ENCODE measurements around the gene CACNB2. TPM values are rescaled to one million over a fixed set of nuclear protein-coding genes. Genes with fewer than 3 reads are reported as not detected.

Gene CACNB2
- polyA plus RNA-seq, 1 experiment: 0.12 TPM

DNA sequence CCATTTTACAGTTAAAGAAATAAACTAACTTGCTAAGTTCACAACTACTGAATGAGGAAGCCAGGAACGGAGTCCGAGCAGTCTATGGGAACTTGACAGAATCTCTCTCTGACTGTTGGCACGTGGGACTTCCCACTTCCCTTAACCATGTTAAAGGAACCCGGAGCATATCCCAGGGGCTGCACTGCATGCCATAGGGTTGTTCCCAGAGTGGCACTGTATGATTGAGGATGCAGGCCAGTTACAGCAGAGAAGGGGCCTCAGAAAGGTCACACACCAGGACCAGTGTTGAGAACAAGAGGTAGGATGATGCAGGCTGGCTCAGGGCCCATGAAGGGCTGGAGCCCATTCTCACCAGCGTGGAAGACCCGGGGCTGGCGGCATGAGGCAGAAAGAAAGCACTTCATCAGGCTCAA, 309.4 kb downstream of the CACNB2 start:
- CTCF ChIA-PET: no interaction called here
- TF ChIP-seq, protein P1, sequence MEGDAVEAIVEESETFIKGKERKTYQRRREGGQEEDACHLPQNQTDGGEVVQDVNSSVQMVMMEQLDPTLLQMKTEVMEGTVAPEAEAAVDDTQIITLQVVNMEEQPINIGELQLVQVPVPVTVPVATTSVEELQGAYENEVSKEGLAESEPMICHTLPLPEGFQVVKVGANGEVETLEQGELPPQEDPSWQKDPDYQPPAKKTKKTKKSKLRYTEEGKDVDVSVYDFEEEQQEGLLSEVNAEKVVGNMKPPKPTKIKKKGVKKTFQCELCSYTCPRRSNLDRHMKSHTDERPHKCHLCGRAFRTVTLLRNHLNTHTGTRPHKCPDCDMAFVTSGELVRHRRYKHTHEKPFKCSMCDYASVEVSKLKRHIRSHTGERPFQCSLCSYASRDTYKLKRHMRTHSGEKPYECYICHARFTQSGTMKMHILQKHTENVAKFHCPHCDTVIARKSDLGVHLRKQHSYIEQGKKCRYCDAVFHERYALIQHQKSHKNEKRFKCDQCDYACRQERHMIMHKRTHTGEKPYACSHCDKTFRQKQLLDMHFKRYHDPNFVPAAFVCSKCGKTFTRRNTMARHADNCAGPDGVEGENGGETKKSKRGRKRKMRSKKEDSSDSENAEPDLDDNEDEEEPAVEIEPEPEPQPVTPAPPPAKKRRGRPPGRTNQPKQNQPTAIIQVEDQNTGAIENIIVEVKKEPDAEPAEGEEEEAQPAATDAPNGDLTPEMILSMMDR (IDR thresholded peaks at IDR 0.05; ENCODE audit: insufficient read depth, low read depth, low read length): no peak
- no peaks in the 10 kb centered on the region for H3K36me3 ChIP-seq (ENCODE audit: control insufficient read depth, insufficient read depth, low read length)

DNA sequence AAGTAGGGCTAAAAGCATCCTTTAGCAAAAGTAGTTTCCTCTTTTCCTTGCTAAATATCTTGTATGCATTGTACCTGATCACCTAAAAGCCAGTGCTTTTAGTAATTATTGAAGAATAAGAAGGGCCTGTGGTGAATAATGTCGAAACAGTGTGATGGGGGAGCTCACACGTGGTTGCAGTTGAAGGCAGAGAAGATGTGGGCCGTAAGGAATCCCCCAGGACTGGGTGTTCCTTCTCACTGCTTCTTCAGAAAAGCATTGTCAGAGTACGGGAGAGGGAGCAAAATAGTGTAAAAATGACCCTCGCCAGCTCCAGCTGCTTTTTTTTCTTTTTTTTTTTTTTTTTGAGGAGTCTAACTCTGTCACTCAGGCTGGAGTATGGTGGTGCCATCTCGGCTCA, 310.1 kb downstream of the CACNB2 start:
- ChIA-PET POLR2A (no interaction called here), CTCF (no interaction called here)
- TF ChIP-seq, protein P1 (IDR thresholded peaks at IDR 0.05; ENCODE audit: insufficient read depth, low read depth, low read length): no peak
- H3K36me3 ChIP-seq (ENCODE audit: control insufficient read depth, insufficient read depth, low read length): no peaks in the 10 kb centered on the region
- no peak overlapping the region for H3K4me3 ChIP-seq (ENCODE audit: low read depth, low read length)
- H3K27me3 ChIP-seq (ENCODE audit: control insufficient read depth, insufficient read depth, low read length): no peaks in the 10 kb centered on the region
- no peak for DNase-seq (ENCODE audit: low read depth)

More for the DNA sequence above, 309.4 kb downstream of the CACNB2 start:
- DNase-seq (ENCODE audit: low read depth): no peak
- Histone ChIP-seq H3K27me3 (ENCODE audit: control insufficient read depth, insufficient read depth, low read length) (no peaks in the 10 kb centered on the region), H3K4me3 (ENCODE audit: low read depth, low read length) (no peak overlapping the region)
- POLR2A ChIA-PET: no interaction called here

DNA sequence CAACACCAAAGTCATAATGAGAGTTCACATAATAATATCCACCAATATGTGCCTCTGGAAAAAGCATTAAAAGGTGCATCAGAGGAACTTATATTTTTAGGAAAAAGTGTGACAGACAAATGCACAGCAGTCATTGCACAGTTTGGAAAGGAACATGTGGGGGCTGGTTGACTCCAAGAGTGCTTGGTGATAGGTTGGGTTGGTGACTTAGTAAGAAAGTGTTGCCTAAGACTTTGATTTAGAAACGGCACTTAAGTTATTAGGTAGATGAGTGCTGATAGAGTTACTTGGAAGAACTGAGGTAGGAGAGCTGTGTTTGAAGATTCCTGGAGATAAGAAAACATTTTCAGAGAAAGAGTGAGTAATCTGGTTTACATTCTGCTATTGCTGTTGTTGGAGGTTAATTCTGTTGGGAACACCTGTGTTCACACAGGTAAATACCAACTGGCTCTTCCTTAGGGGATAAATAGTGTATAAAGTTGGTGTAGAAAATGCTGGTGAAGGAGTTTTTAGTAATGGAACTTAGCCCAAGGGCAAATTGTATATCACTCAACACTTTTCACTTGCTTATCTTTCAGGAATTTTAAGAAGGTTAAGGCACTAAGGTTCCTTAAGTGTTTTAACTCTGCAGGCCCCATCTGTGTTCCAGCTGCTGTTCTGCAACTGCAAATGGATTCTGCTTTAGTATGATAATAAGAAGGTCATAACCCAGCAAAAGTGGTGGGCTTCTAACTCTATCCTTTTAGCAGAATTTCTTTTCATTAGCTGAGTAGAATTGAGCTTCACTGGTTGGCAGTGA, 315.1 kb downstream of the CACNB2 start:
- Histone ChIP-seq H3K4me3 (ENCODE audit: low read depth, low read length) (no peak overlapping the region), H3K27me3 (ENCODE audit: control insufficient read depth, insufficient read depth, low read length) (no peaks in the 10 kb centered on the region), H3K36me3 (ENCODE audit: control insufficient read depth, insufficient read depth, low read length) (no peaks in the 10 kb centered on the region)
- TF ChIP-seq, protein P1 (IDR thresholded peaks at IDR 0.05; ENCODE audit: insufficient read depth, low read depth, low read length): no peak
- CTCF ChIA-PET: no interaction called here
- no peak for DNase-seq (ENCODE audit: low read depth)
- POLR2A ChIA-PET: no interaction called here

DNA sequence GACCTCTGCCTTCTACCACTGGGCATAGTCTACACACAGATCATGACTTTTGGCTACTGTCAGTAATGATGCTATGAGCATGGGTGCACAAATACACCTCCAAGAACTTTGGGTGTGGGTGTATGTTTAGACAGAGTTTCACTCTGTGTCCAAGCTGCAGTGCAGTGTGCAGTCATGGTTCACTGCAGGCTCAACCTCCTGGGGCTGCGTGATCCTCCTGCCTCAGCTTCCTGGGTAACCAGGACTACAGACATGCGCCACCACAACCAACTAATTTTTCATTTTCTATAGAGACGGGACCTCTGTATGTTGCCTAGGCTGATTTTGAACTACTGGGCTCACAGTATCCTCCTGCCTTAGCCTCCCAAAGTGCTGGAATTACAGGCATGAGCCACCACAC, 316.8 kb downstream of the CACNB2 start:
- DNase-seq (ENCODE audit: low read depth): no peak
- H3K36me3 ChIP-seq (ENCODE audit: control insufficient read depth, insufficient read depth, low read length): no peaks in the 10 kb centered on the region
- H3K4me3 ChIP-seq (ENCODE audit: low read depth, low read length): no peak overlapping the region
- POLR2A ChIA-PET: no interaction called here
- CTCF ChIA-PET: no interaction called here
- TF ChIP-seq, protein P1 (IDR thresholded peaks at IDR 0.05; ENCODE audit: insufficient read depth, low read depth, low read length): no peak
- no peaks in the 10 kb centered on the region for H3K27me3 ChIP-seq (ENCODE audit: control insufficient read depth, insufficient read depth, low read length)

DNA sequence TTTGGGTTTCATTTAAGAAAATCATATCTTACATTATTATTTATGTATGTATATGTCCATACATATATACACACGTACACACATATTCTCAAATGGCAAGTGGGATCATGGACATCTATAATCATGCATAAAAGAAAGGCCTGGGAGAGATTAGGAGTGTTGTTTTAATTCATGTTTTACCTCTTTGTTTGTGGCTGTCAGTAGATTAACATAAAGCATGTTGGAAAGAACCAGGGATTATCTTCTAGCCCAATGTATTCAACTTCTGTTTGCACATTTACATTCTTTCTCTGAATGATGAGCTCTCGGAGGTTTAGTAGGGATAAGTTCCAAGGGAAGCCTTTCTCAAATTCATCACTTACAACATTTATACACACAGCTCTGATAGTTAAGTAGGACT, 319.8 kb downstream of the CACNB2 start:
- Histone ChIP-seq H3K36me3 (ENCODE audit: control insufficient read depth, insufficient read depth, low read length) (no peaks in the 10 kb centered on the region), H3K27me3 (ENCODE audit: control insufficient read depth, insufficient read depth, low read length) (no peaks in the 10 kb centered on the region), H3K4me3 (ENCODE audit: low read depth, low read length) (no peak overlapping the region)
- CTCF ChIA-PET: no interaction called here
- DNase-seq (ENCODE audit: low read depth): no peak
- POLR2A ChIA-PET: no interaction called here
- TF ChIP-seq, protein P1 (IDR thresholded peaks at IDR 0.05; ENCODE audit: insufficient read depth, low read depth, low read length): no peak

Data from BJ (cell line).